Measurements from ENCODE around the gene CCDC85A.
"Not testable (repeated sequence)": the region's sequence is repeated elsewhere in the genome, so short reads cannot be mapped to it uniquely, and the experiment has no call there.

The CCDC85A gene

GRCh38 chr2:56183643-56184499 is at the start of gene CCDC85A:
Gene CCDC85A (plus strand): TSS chr2:56183990. CDS start chr2:56184625, 635 bp downstream.
- DNase-seq (ENCODE audit: low spot score) (peak; percentile 93), FAIRE-seq (peak; percentile 37)

GRCh38 chr2:56134861-56135260 is 48.9 kb upstream of the CCDC85A start:
- FAIRE-seq, result peak; percentile 9

GRCh38 chr2:56142497-56143061 is 41.2 kb upstream of the CCDC85A start:
- not testable (repeated sequence) for DNase-seq (ENCODE audit: low spot score); FAIRE-seq

More at GRCh38 chr2:56134861-56135260, 48.9 kb upstream of the CCDC85A start:
- DNase-seq (ENCODE audit: low spot score), result no peak

- no peak for FAIRE-seq
- DNase-seq (ENCODE audit: low spot score), result no peak
Observed at GRCh38 chr2:56147907-56148306, 35.9 kb upstream of the CCDC85A start.

GRCh38 chr2:56148825-56149224 is 35.0 kb upstream of the CCDC85A start:
- DNase-seq (ENCODE audit: low spot score), result no peak
- no peak for FAIRE-seq

GRCh38 chr2:56151841-56152240 is 31.9 kb upstream of the CCDC85A start:
- no peak for DNase-seq (ENCODE audit: low spot score)
- FAIRE-seq, result no peak

GRCh38 chr2:56155188-56155587 is 28.6 kb upstream of the CCDC85A start:
- FAIRE-seq, result no peak
- no peak for DNase-seq (ENCODE audit: low spot score)

GRCh38 chr2:56159875-56160274 is 23.9 kb upstream of the CCDC85A start:
- DNase-seq (ENCODE audit: low spot score); FAIRE-seq: not testable (repeated sequence)

GRCh38 chr2:56167616-56168562 is 15.9 kb upstream of the CCDC85A start:
- peak; percentile 93 for FAIRE-seq
- peak; percentile 63 for DNase-seq (ENCODE audit: low spot score)

GRCh38 chr2:56169521-56169920 is 14.3 kb upstream of the CCDC85A start:
- FAIRE-seq (no peak), DNase-seq (ENCODE audit: low spot score) (peak; percentile 30)

- FAIRE-seq (no peak), DNase-seq (ENCODE audit: low spot score) (no peak)
Observed at GRCh38 chr2:56170504-56170903, 13.3 kb upstream of the CCDC85A start.

- no peak for FAIRE-seq
Observed at GRCh38 chr2:56170988-56171387, 12.8 kb upstream of the CCDC85A start.

GRCh38 chr2:56175779-56176178 is 8.0 kb upstream of the CCDC85A start:
- no peak for FAIRE-seq
- no peak for DNase-seq (ENCODE audit: low spot score)

More at GRCh38 chr2:56170988-56171387, 12.8 kb upstream of the CCDC85A start:
- DNase-seq (ENCODE audit: low spot score), result no peak

GRCh38 chr2:56177420-56178220 is 6.2 kb upstream of the CCDC85A start:
- DNase-seq (ENCODE audit: low spot score), result no peak
- no peak for FAIRE-seq

- FAIRE-seq, result no peak
- no peak for DNase-seq (ENCODE audit: low spot score)
Observed at GRCh38 chr2:56179931-56180330, 3.9 kb upstream of the CCDC85A start.

- DNase-seq (ENCODE audit: low spot score) (no peak), FAIRE-seq (no peak)
Observed at GRCh38 chr2:56182420-56182819, 1.4 kb upstream of the CCDC85A start.

GRCh38 chr2:56184500-56185011 is 766 bp downstream of the CCDC85A start:
- DNase-seq (ENCODE audit: low spot score) (peak; percentile 45), FAIRE-seq (no peak)

GRCh38 chr2:56185101-56185581 is 1.4 kb downstream of the CCDC85A start:
- DNase-seq (ENCODE audit: low spot score) (peak; percentile 70), FAIRE-seq (no peak)

- DNase-seq (ENCODE audit: low spot score), result peak; percentile 84
- FAIRE-seq, result peak; percentile 52
Observed at GRCh38 chr2:56185582-56186046, 1.8 kb downstream of the CCDC85A start.

- peak; percentile 91 for FAIRE-seq
- peak; percentile 72 for DNase-seq (ENCODE audit: low spot score)
Observed at GRCh38 chr2:56191617-56192016, 7.8 kb downstream of the CCDC85A start.

Data from urothelium cell line (cell line).